Fibroblast of peridontal ligament (primary cell): ENCODE measurements around the gene KRTAP10-7.
"Not testable (repeated sequence)": the region's sequence is repeated elsewhere in the genome, so short reads cannot be mapped to it uniquely, and the experiment has no call there.

ENCODE experiments used
- DNase-seq: peaks from one replicate; pipeline ENCODE4 v3.0.0-alpha.2; 2010; ENCODE audit errors: extremely low read depth

Gene KRTAP10-7

GRCh38 chr21:44612029-44612486, 11.7 kb downstream of the KRTAP10-7 start, which contains the start of gene KRTAP10-8:
Gene KRTAP10-8 (plus strand): TSS chr21:44612079. CDS start chr21:44612101, 22 bp downstream.
- no peak for DNase-seq

- DNase-seq, result no peak
These were observed 12.4 kb downstream of the KRTAP10-7 start for GRCh38 chr21:44612669-44613229.

GRCh38 chr21:44613386-44614155, 13.2 kb downstream of the KRTAP10-7 start:
- no peak for DNase-seq

- DNase-seq, result no peak
These were observed 13.8 kb downstream of the KRTAP10-7 start for GRCh38 chr21:44614161-44614631.

GRCh38 chr21:44614961-44615391, 14.6 kb downstream of the KRTAP10-7 start:
- DNase-seq, result no peak

GRCh38 chr21:44615466-44615865, 15.1 kb downstream of the KRTAP10-7 start:
- DNase-seq, result no peak

- DNase-seq, result no peak
These were observed 15.7 kb downstream of the KRTAP10-7 start for GRCh38 chr21:44615911-44616590.

GRCh38 chr21:44616591-44616926, 16.2 kb downstream of the KRTAP10-7 start:
- DNase-seq, result no peak

GRCh38 chr21:44617071-44617501, 16.7 kb downstream of the KRTAP10-7 start:
- no peak for DNase-seq

GRCh38 chr21:44618504-44618903, 18.1 kb downstream of the KRTAP10-7 start:
- DNase-seq, result no peak

GRCh38 chr21:44618909-44619308, 18.5 kb downstream of the KRTAP10-7 start:
- no peak for DNase-seq

GRCh38 chr21:44619886-44620285, 19.5 kb downstream of the KRTAP10-7 start:
- no peak for DNase-seq

- DNase-seq, result no peak
These were observed 23.2 kb downstream of the KRTAP10-7 start for GRCh38 chr21:44623575-44623974.

- DNase-seq, result no peak
These were observed 25.4 kb downstream of the KRTAP10-7 start for GRCh38 chr21:44625756-44626155.

GRCh38 chr21:44626262-44626661, 25.9 kb downstream of the KRTAP10-7 start:
- no peak for DNase-seq

GRCh38 chr21:44626673-44627143, 26.3 kb downstream of the KRTAP10-7 start, which contains the start of gene KRTAP10-9:
Gene KRTAP10-9 (plus strand): TSS chr21:44627093. CDS start chr21:44627172, 79 bp downstream.
- no peak for DNase-seq

GRCh38 chr21:44627181-44627822, 26.9 kb downstream of the KRTAP10-7 start:
- DNase-seq, result not testable (repeated sequence)

- not testable (repeated sequence) for DNase-seq
These were observed 27.4 kb downstream of the KRTAP10-7 start for GRCh38 chr21:44627831-44628233.

- DNase-seq, result no peak
These were observed 28.5 kb downstream of the KRTAP10-7 start for GRCh38 chr21:44628707-44629391.

- no peak for DNase-seq
These were observed 30.0 kb downstream of the KRTAP10-7 start for GRCh38 chr21:44630440-44630839.

GRCh38 chr21:44632067-44632466, 31.7 kb downstream of the KRTAP10-7 start:
- DNase-seq, result no peak
